Endodermal cell (in vitro differentiated cells): ENCODE data around the gene UROC1. TPM values are rescaled to one million over a fixed set of nuclear protein-coding genes. Genes with fewer than 3 reads are reported as not detected.

ENCODE experiments used
- DNase-seq: peaks from one replicate; pipeline ENCODE4 v3.0.0-alpha.2; 2017
- H3K27ac ChIP-seq: 2 replicates; pipeline ENCODE4 v1.5.1; 2013; ENCODE audit warnings: mild to moderate bottlenecking, low read depth, low read length, moderate library complexity
- H3K27me3 ChIP-seq: 2 replicates; pipeline ENCODE4 v1.6.1; 2013; ENCODE audit warnings: mild to moderate bottlenecking, low read length, moderate library complexity; ENCODE audit not compliant: insufficient read depth, control insufficient read depth, poor library complexity, severe bottlenecking
- H3K36me3 ChIP-seq: 2 replicates; pipeline ENCODE4 v1.7.0; 2013; ENCODE audit warnings: mild to moderate bottlenecking, low read length, moderate library complexity; ENCODE audit not compliant: control insufficient read depth, insufficient read depth
- H3K4me1 ChIP-seq: one replicate; pipeline ENCODE4 v1.7.0; 2013; ENCODE audit warnings: low read length; ENCODE audit not compliant: control insufficient read depth, insufficient read depth
- H3K4me3 ChIP-seq: 2 replicates; pipeline ENCODE4 v1.5.1; 2013; ENCODE audit warnings: mild to moderate bottlenecking, low read length, moderate library complexity
- H3K9ac ChIP-seq: 2 replicates; pipeline ENCODE4 v1.6.1; 2013; ENCODE audit warnings: mild to moderate bottlenecking, low read length, moderate library complexity; ENCODE audit not compliant: poor library complexity, severe bottlenecking; ENCODE audit errors: extremely low read depth
- H3K9me3 ChIP-seq: 2 replicates; pipeline ENCODE4 v1.6.1; 2013; ENCODE audit warnings: mild to moderate bottlenecking, low read length, moderate library complexity; ENCODE audit not compliant: control insufficient read depth
- H3K27ac Mint-ChIP-seq: 2 replicates; pipeline ENCODE4 v1.8.0; 2020; ENCODE audit warnings: mixed read lengths
- H3K27me3 Mint-ChIP-seq: 2 replicates; pipeline ENCODE4 v1.8.0; 2021; ENCODE audit warnings: mild to moderate bottlenecking, mixed read lengths; ENCODE audit not compliant: insufficient read depth
- H3K36me3 Mint-ChIP-seq: 2 replicates; pipeline ENCODE4 v1.8.0; 2020; ENCODE audit warnings: low read depth, mixed read lengths
- H3K4me1 Mint-ChIP-seq: 2 replicates; pipeline ENCODE4 v1.8.0; 2020; ENCODE audit warnings: mixed read lengths
- H3K4me3 Mint-ChIP-seq: 2 replicates; pipeline ENCODE4 v1.8.0; 2020; ENCODE audit warnings: mild to moderate bottlenecking, moderate library complexity, mixed read lengths
- H3K9me3 Mint-ChIP-seq: 2 replicates; pipeline ENCODE4 v1.8.0; 2020; ENCODE audit warnings: mild to moderate bottlenecking, mixed read lengths
- CTCF ChIP-seq: fragments of 200-600 bp; sonication (generic); conservative IDR thresholded peaks from 2 replicates; pipeline ENCODE4 v1.5.0; 2021; ENCODE audit warnings: antibody characterized with exemption, mild to moderate bottlenecking
- WGBS, 2 experiments: methylation state at CpG; one replicate each; pipeline versions ENCODE4 v1.1.5 to v1.1.7; 2013; ENCODE audit warnings: missing lambda C conversion rate in 2 of 2, mixed read lengths in 1 of 2; ENCODE audit not compliant: insufficient coverage in 1 of 2, insufficient read length in 1 of 2; 5-methylcytosine and 5-hydroxymethylcytosine counted together
- total RNA-seq, 2 donors: library from RNA; stranded (reverse); fragmentation: NEBNext Ultra II Directional in 1 of 2; extraction: Animal tissue kit (Norgen Biotek cat#: 25700) in 1 of 2; gene quantifications; 2 replicates in 1 of 2; 3 replicates in 1 of 2; pipeline ENCODE4 v1.2.1, GENCODE V29; 2021

The UROC1 gene
- total RNA-seq, 2 donors from 2014 or later, result not detected

GRCh38 chr3:126555795-126556636 lies 38.4 kb upstream of the UROC1 start:
- H3K36me3 Mint-ChIP-seq, result no peaks in the 10 kb centered on the region
- Histone ChIP-seq H3K4me3 (no peak overlapping the region), H3K36me3 (no peaks in the 10 kb centered on the region), H3K4me1 (no peaks in the 10 kb centered on the region), H3K9me3 (no peaks in the 10 kb centered on the region), H3K27me3 (no peaks in the 10 kb centered on the region), H3K27ac (no peak overlapping the region), H3K9ac (no peak overlapping the region)
- H3K27ac Mint-ChIP-seq, result no peak overlapping the region
- H3K9me3 Mint-ChIP-seq, result no peaks in the 10 kb centered on the region
- no peaks in the 10 kb centered on the region for H3K27me3 Mint-ChIP-seq
- H3K4me1 Mint-ChIP-seq, result no peaks in the 10 kb centered on the region
- whole genome bisulfite sequencing, 2 experiments, result 74 to 89% methylated on average over 4 to 10 of the region's 10 CpGs
- no peak for TF ChIP-seq CTCF
- DNase-seq, result peak; percentile 49
- no peak overlapping the region for H3K4me3 Mint-ChIP-seq

- WGBS, 2 experiments, result 87 to 92% methylated on average over 18 to 19 of the region's 19 CpGs
Measured at GRCh38 chr3:126554560-126555525, 37.3 kb upstream of the UROC1 start.

More at GRCh38 chr3:126554560-126555525, 37.3 kb upstream of the UROC1 start:
- peaks cover 9% of the 10 kb centered on the region for H3K4me1 Mint-ChIP-seq
- TF ChIP-seq CTCF, result peak; percentile 13
- H3K36me3 Mint-ChIP-seq, result no peaks in the 10 kb centered on the region
- no peaks in the 10 kb centered on the region for H3K9me3 Mint-ChIP-seq
- H3K27ac Mint-ChIP-seq, result no peak overlapping the region
- DNase-seq, result peak; percentile 30
- Histone ChIP-seq H3K4me3 (no peak overlapping the region), H3K9me3 (no peaks in the 10 kb centered on the region), H3K27me3 (no peaks in the 10 kb centered on the region), H3K36me3 (no peaks in the 10 kb centered on the region), H3K9ac (no peak overlapping the region), H3K27ac (no peak overlapping the region), H3K4me1 (no peaks in the 10 kb centered on the region)
- no peak overlapping the region for H3K4me3 Mint-ChIP-seq
- H3K27me3 Mint-ChIP-seq, result no peaks in the 10 kb centered on the region
